B cell (primary cell): ENCODE data around the gene PPP4R3A. TPM values are rescaled to one million over a fixed set of nuclear protein-coding genes. Genes with fewer than 3 reads are reported as not detected.

Source experiments
- ATAC-seq: fragments of 200-7000 bp; cut with Tn5 transposase; one replicate; pipeline ENCODE4 v1.10.0; 2021; ENCODE audit warnings: low read depth, mild to moderate bottlenecking, moderate number of reproducible peaks, moderate library complexity
- CTCF ChIA-PET: fragments of 350-600 bp; sonication (Branson Sonifier 250); formaldehyde crosslinking; loops from one replicate; lab custom pipeline; 2021; ENCODE audit warnings: antibody characterized with exemption, inconsistent platforms; lab: Charles Lee
- POLR2A ChIA-PET: fragments of 350-600 bp; sonication (Branson Sonifier 250); formaldehyde crosslinking; loops from one replicate; lab custom pipeline; 2021; ENCODE audit warnings: antibody characterized with exemption; lab: Charles Lee
- DNase-seq: peaks from one replicate; pipeline ENCODE4 v3.0.0; 2013
- H2AFZ ChIP-seq: 2 replicates; pipeline ENCODE4 v1.6.1; 2012; ENCODE audit warnings: mild to moderate bottlenecking, low read depth, low read length; ENCODE audit not compliant: insufficient read depth, poor library complexity, severe bottlenecking
- H3K27ac ChIP-seq, 2 donors: 1 replicate in 1 of 2; 2 replicates in 1 of 2; pipeline ENCODE4 v1.5.1; 2012 to 2013; ENCODE audit warnings: low read length in 2 of 2, mild to moderate bottlenecking in 2 of 2, moderate library complexity in 1 of 2
- H3K27me3 ChIP-seq, 4 experiments: fragments of 200-600 bp in 1 of 4; sonication (generic) in 1 of 4; replicated peaks in 1 of 4; 1 replicate in 2 of 4; 2 replicates in 2 of 4; pipeline versions ENCODE4 v1.6.1 to v1.7.0; 2013 to 2016; ENCODE audit warnings: low read length in 3 of 4, mild to moderate bottlenecking in 2 of 4, mixed read lengths in 1 of 4, moderate library complexity in 1 of 4; ENCODE audit not compliant: insufficient read depth in 4 of 4, control insufficient read depth in 3 of 4; ENCODE audit errors: control extremely low read depth in 1 of 4
- H3K36me3 ChIP-seq, 2 experiments: replicated peaks in 1 of 2; 1 replicate in 1 of 2; 2 replicates in 1 of 2; pipeline versions ENCODE4 v1.6.1 to v1.7.1; 2013; ENCODE audit warnings: low read length in 1 of 2; ENCODE audit not compliant: insufficient read depth in 2 of 2, control insufficient read depth in 1 of 2; ENCODE audit errors: control extremely low read depth in 1 of 2, extremely low read depth in 1 of 2
- H3K4me1 ChIP-seq, 2 donors: fragments of 200-600 bp in 1 of 2; sonication (generic) in 1 of 2; 1 replicate in 1 of 2; 2 replicates in 1 of 2; pipeline versions ENCODE4 v1.5.1 to v1.6.1; 2013 to 2017; ENCODE audit warnings: low read length in 2 of 2; ENCODE audit not compliant: control insufficient read depth in 2 of 2, insufficient read depth in 2 of 2
- H3K4me2 ChIP-seq: replicated peaks from 2 replicates; pipeline ENCODE3; 2012; ENCODE audit warnings: mild to moderate bottlenecking, low read depth, low read length; ENCODE audit not compliant: poor library complexity, severe bottlenecking
- H3K4me3 ChIP-seq, 5 experiments: fragments of 200-600 bp in 1 of 5; sonication (generic) in 1 of 5; 1 replicate in 3 of 5; 2 replicates in 2 of 5; pipeline versions ENCODE4 v1.5.1 to v1.7.0; 2011 to 2016; ENCODE audit warnings: low read length in 4 of 5, mild to moderate bottlenecking in 4 of 5, low read depth in 2 of 5, control low read depth in 1 of 5, moderate library complexity in 1 of 5; ENCODE audit not compliant: insufficient read depth in 1 of 5; ENCODE audit errors: control extremely low read depth in 1 of 5, extremely low read depth in 1 of 5
- H3K79me2 ChIP-seq: fragments of 200-600 bp; sonication (generic); one replicate; pipeline ENCODE4 v1.6.0; 2016; ENCODE audit warnings: low read length; ENCODE audit not compliant: control insufficient read depth, insufficient read depth
- H3K9ac ChIP-seq: fragments of 200-600 bp; sonication (generic); 2 replicates; pipeline ENCODE4 v1.6.1; 2017; ENCODE audit warnings: mild to moderate bottlenecking, low read length, moderate library complexity
- H3K9me3 ChIP-seq, 3 donors: one replicate each; pipeline versions ENCODE4 v1.6.1 to v1.7.1; 2013; ENCODE audit warnings: low read length in 2 of 3; ENCODE audit not compliant: control insufficient read depth in 2 of 3, insufficient read depth in 1 of 3; ENCODE audit errors: control extremely low read depth in 1 of 3
- H4K20me1 ChIP-seq: 2 replicates; pipeline ENCODE4 v1.6.0; 2012; ENCODE audit warnings: mild to moderate bottlenecking, low read length; ENCODE audit not compliant: insufficient read depth, control insufficient read depth, poor library complexity, severe bottlenecking
- H3K27ac Mint-ChIP-seq: one replicate; pipeline ENCODE4 v1.8.0; 2021; ENCODE audit warnings: mixed read lengths
- H3K27me3 Mint-ChIP-seq: one replicate; pipeline ENCODE4 v1.8.0; 2021; ENCODE audit warnings: mixed read lengths
- H3K4me1 Mint-ChIP-seq: one replicate; pipeline ENCODE4 v1.8.0; 2021; ENCODE audit warnings: mixed read lengths
- H3K4me3 Mint-ChIP-seq: one replicate; pipeline ENCODE4 v1.8.0; 2021; ENCODE audit warnings: mixed read lengths
- H3K9me3 Mint-ChIP-seq: one replicate; pipeline ENCODE4 v1.8.0; 2022; ENCODE audit warnings: mixed read lengths; ENCODE audit not compliant: insufficient read depth
- EZH2 ChIP-seq: IDR thresholded peaks from 2 replicates; pipeline ENCODE4 v1.6.1; 2012; ENCODE audit warnings: borderline replicate concordance, low read depth, mild to moderate bottlenecking, moderate library complexity, low read length; ENCODE audit not compliant: insufficient read depth, poor library complexity, severe bottlenecking
- WGBS: methylation state at CpG from one replicate; pipeline ENCODE4 v1.1.5; 2013; ENCODE audit warnings: missing lambda C conversion rate; ENCODE audit not compliant: insufficient coverage; 5-methylcytosine and 5-hydroxymethylcytosine counted together
- intact Hi-C: fragments of 100-400 bp; cut with micrococcal nuclease; formaldehyde crosslinking; loops from one replicate; pipeline ENCODE4 v1.10.0; 2022
- polyA plus RNA-seq: library from polyadenylated mRNA; depleted of rRNA; stranded (reverse); fragments of >200 nt; gene quantifications from 2 replicates; pipeline ENCODE4 v1.2.3, GENCODE V29; 2012
- total RNA-seq, 2 donors: library from RNA; stranded (reverse); fragments of 120-200 nt in 1 of 2; gene quantifications; 1 replicate in 1 of 2; 2 replicates in 1 of 2; pipeline versions ENCODE4 v1.2.3 to v1.2.4, GENCODE V29; 2013 to 2022
- TF ChIP-seq, protein P1 (sequence below): fragments of 200-600 bp; IDR thresholded peaks from one replicate; pipeline ENCODE4 v1.8.0; 2022; ENCODE audit warnings: antibody characterized with exemption, mild to moderate bottlenecking

Gene PPP4R3A
- total and polyA plus RNA-seq, 2 donors (not counting 1 experiment from before 2014, with no cell fraction given) = 80.6 to 189 TPM

DNA sequence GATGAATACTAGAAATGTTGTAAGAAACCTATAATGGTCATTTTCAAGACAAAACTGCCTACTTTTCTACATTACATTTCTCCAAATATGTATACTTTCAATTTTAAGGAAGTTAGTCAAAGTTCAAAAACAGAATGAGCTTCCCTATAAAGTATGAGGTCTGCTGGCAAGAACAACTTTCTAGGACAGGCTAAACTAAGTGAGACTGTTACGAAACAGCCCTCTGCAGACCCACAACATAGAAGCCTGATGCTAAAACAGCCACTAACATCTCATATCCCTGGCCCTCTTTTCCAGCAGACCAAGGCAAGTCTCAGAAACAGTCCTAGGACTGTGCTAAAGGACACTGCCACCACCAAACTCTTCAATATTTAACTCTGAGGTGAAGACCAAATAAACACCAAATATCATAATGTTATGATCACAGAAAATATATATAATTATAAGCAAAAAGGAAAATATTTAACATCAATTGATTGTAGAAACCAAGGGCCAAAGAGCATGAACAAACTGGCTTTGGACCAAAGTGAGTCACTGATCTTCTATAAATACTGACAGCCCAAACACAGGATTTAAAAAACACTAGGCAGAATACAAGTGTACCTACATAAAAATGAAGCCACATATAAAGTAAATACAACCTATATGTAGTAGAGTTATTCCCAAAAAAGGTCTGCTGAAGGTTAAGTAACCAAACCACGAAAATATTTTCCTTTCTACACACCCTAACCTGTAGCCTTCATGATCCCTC, 27.7 kb downstream of the PPP4R3A start:
- no peak for ATAC-seq
- Histone ChIP-seq H3K27ac (peak overlapping the region in 1 of 2 donors; percentile 78), H3K79me2 (peaks cover 97% of the 10 kb centered on the region), H3K4me1 (peaks cover 16 to 22% of the 10 kb centered on the region in 2 donors), H4K20me1 (peaks cover 69% of the 10 kb centered on the region), H3K36me3 (peaks cover 24 to 75% of the 10 kb centered on the region in 2 experiments), H3K4me3 (no peak overlapping the region), H3K4me2 (no peak overlapping the region), H2AFZ (no peak overlapping the region), H3K27me3 (no peaks in the 10 kb centered on the region), H3K9me3 (no peaks in the 10 kb centered on the region), H3K9ac (no peak overlapping the region)
- intact Hi-C loops = no loop called here
- TF ChIP-seq, protein P1, sequence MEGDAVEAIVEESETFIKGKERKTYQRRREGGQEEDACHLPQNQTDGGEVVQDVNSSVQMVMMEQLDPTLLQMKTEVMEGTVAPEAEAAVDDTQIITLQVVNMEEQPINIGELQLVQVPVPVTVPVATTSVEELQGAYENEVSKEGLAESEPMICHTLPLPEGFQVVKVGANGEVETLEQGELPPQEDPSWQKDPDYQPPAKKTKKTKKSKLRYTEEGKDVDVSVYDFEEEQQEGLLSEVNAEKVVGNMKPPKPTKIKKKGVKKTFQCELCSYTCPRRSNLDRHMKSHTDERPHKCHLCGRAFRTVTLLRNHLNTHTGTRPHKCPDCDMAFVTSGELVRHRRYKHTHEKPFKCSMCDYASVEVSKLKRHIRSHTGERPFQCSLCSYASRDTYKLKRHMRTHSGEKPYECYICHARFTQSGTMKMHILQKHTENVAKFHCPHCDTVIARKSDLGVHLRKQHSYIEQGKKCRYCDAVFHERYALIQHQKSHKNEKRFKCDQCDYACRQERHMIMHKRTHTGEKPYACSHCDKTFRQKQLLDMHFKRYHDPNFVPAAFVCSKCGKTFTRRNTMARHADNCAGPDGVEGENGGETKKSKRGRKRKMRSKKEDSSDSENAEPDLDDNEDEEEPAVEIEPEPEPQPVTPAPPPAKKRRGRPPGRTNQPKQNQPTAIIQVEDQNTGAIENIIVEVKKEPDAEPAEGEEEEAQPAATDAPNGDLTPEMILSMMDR = no peak
- no peak for TF ChIP-seq EZH2
- POLR2A ChIA-PET = interaction anchor here (1.0 kb wide), 1 partner anchor 28 kb away, joined by 3 read pairs; the partner anchor contains the start of gene PPP4R3A
- peaks cover 66% of the 10 kb centered on the region for H3K4me1 Mint-ChIP-seq
- CTCF ChIA-PET = interaction anchor here (0.9 kb wide), 1 partner anchor 19 kb away, joined by 3 read pairs; no protein-coding TSS in a partner anchor
- H3K4me3 Mint-ChIP-seq = no peak overlapping the region
- H3K27ac Mint-ChIP-seq = peak overlapping the region; percentile 41
- H3K9me3 Mint-ChIP-seq = no peaks in the 10 kb centered on the region
- DNase-seq = no peak
- WGBS = 88% methylated on average over 1 of the region's 2 CpGs
- H3K27me3 Mint-ChIP-seq = no peaks in the 10 kb centered on the region

DNA sequence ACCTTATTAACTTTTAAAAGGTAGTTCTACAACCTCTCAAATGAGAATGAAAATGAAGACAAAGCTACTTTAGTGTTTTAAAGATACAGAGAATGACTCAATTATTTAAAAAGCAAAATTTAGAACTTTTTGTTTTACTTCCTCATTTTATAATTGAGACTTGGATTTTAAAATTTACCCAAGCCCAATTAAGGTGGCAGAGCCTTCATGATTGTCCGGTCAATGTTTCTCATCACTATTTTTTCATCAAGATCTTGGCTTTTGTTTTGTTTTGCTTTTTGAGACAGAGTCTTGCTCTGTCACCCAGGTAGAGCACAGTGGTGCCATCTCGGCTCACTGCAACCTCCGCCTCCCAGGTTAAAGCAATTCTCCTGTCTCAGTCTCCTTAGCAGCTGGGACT, 32.7 kb downstream of the PPP4R3A start:
- Histone ChIP-seq H3K9me3 (no peaks in the 10 kb centered on the region), H3K4me2 (no peak overlapping the region), H3K79me2 (peaks cover 65% of the 10 kb centered on the region), H3K27me3 (no peaks in the 10 kb centered on the region), H3K27ac (peak overlapping the region in 1 of 2 donors; percentile 43), H3K36me3 (peaks cover 31 to 81% of the 10 kb centered on the region in 2 experiments), H3K4me1 (peaks cover 14 to 16% of the 10 kb centered on the region in 2 donors), H2AFZ (no peak overlapping the region), H3K9ac (peak overlapping the region; percentile 2), H4K20me1 (peaks cover 71% of the 10 kb centered on the region), H3K4me3 (no peak overlapping the region)
- WGBS = no CpG with 5 or more reads among the region's 3 CpGs
- ChIA-PET POLR2A (no interaction called here), CTCF (interaction anchor here (1.3 kb wide), 1 partner anchor 110 kb away, joined by 3 read pairs; no protein-coding TSS in a partner anchor)
- intact Hi-C loops = loop anchor here (2.0 kb wide), 1 partner anchor 15 kb away; no protein-coding TSS in a partner anchor
- no peak for ATAC-seq
- H3K4me1 Mint-ChIP-seq = peaks cover 38% of the 10 kb centered on the region
- H3K4me3 Mint-ChIP-seq = peak overlapping the region; percentile 9
- H3K27ac Mint-ChIP-seq = peak overlapping the region; percentile 64
- TF ChIP-seq EZH2 = no peak
- H3K27me3 Mint-ChIP-seq = no peaks in the 10 kb centered on the region
- no peak for DNase-seq
- H3K9me3 Mint-ChIP-seq = no peaks in the 10 kb centered on the region
